GM13976 (cell line): ENCODE data around the gene PELI3.
"Not testable (repeated sequence)": the region's sequence is repeated elsewhere in the genome, so short reads cannot be mapped to it uniquely, and the experiment has no call there.

Experiments used
- DNase-seq: peaks from one replicate; pipeline ENCODE4 v3.0.0; 2012; ENCODE audit warnings: low spot score
- in situ Hi-C: fragments of 300-500 bp; cut with MboI; formaldehyde crosslinking; loops from one replicate; pipeline ENCODE4 v1.12.0; 2022; ENCODE audit warnings: low sequenced_read_pairs, mixed read lengths, inconsistent platforms; ENCODE audit not compliant: unreplicated experiment
- TF ChIP-seq, protein P1 (sequence below): IDR thresholded peaks from 2 replicates; pipeline ENCODE4 v1.5.1; 2012; ENCODE audit warnings: borderline replicate concordance, mild to moderate bottlenecking; ENCODE audit not compliant: insufficient read depth; ENCODE audit errors: extremely low read depth, missing control alignments, control extremely low read depth

The PELI3 gene

DNA sequence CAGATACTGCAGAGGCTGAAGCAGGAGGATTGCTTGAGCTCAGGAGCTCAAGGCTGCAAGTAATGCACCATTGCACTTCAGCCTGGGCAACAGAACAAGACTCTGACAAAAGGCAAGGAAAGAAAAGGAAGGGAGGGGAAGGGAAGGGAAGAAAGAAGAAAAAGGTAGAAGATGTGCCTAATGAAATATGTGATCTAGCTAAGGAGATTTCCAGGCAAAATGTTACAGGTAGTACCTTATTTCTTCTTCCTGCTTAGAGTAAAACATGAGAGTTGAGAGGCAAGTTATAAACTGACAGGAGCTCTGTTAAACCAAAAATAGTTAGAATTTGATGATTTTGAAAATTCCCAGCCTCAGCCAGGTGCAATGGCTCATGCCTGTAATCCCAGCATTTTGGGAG lies 4.7 kb upstream of the PELI3 start:
- no peak for DNase-seq
- in situ Hi-C loops, result no loop called here
- TF ChIP-seq, protein P1, sequence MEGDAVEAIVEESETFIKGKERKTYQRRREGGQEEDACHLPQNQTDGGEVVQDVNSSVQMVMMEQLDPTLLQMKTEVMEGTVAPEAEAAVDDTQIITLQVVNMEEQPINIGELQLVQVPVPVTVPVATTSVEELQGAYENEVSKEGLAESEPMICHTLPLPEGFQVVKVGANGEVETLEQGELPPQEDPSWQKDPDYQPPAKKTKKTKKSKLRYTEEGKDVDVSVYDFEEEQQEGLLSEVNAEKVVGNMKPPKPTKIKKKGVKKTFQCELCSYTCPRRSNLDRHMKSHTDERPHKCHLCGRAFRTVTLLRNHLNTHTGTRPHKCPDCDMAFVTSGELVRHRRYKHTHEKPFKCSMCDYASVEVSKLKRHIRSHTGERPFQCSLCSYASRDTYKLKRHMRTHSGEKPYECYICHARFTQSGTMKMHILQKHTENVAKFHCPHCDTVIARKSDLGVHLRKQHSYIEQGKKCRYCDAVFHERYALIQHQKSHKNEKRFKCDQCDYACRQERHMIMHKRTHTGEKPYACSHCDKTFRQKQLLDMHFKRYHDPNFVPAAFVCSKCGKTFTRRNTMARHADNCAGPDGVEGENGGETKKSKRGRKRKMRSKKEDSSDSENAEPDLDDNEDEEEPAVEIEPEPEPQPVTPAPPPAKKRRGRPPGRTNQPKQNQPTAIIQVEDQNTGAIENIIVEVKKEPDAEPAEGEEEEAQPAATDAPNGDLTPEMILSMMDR, result no peak

DNA sequence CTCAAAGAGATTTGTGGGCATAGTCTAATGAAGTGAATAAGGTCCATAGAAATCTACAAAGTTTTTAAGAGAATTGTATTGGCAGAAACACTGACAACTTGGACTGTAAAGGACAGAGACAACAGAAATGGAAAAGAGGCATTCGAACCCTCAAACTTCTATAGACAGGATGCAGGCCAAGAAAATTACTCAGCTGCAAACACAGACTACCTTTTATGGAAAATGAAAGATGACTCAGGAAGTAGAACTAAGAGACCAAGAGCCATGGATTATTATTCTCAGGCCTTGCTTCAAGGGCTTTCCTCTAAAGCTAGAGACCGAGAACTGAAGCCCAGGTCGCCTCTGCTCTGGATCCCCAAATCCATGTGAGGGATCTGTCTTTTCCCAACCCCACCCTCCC lies 3.8 kb upstream of the PELI3 start:
- TF ChIP-seq, protein P1, result no peak
- in situ Hi-C loops, result no loop called here
- no peak for DNase-seq

DNA sequence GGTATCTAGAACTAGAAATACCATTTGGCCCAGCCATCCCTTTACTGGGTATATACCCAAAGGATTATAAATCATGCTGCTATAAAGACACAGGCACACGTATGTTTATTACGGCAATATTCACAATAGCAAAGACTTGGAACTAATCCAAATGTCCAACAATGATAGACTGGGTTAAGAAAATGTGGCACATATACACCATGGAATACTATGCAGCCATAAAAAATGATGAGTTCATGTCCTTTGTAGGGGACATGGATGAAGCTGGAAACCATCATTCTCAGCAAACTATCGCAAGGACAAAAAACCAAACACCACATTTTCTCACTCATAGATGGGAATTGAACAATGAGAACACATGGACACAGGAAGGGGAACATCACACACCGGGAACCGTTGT lies 2.6 kb upstream of the PELI3 start:
- DNase-seq, in situ Hi-C loops: not testable (repeated sequence)

DNA sequence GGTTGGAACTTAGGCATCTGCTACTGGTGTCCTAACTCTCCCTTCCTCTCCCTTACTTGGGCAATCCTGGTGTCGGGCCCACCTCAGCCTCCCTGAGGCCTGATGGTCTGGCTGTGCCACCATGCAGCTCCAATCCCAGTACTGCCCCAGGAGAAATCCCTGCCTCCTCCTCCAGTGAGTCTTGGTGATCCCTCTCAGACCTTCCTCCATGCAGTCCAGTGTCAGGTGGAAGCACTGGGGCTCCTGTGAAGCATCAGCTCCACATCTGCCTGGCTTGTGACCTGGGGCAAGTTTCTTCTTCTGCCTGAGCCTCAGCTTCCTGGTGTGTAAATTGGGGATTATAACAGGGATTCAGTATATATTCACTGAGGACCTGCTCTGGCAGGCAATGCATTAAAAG lies 1.8 kb upstream of the PELI3 start:
- in situ Hi-C loops, result no loop called here
- TF ChIP-seq, protein P1, result no peak
- DNase-seq, result no peak

DNA sequence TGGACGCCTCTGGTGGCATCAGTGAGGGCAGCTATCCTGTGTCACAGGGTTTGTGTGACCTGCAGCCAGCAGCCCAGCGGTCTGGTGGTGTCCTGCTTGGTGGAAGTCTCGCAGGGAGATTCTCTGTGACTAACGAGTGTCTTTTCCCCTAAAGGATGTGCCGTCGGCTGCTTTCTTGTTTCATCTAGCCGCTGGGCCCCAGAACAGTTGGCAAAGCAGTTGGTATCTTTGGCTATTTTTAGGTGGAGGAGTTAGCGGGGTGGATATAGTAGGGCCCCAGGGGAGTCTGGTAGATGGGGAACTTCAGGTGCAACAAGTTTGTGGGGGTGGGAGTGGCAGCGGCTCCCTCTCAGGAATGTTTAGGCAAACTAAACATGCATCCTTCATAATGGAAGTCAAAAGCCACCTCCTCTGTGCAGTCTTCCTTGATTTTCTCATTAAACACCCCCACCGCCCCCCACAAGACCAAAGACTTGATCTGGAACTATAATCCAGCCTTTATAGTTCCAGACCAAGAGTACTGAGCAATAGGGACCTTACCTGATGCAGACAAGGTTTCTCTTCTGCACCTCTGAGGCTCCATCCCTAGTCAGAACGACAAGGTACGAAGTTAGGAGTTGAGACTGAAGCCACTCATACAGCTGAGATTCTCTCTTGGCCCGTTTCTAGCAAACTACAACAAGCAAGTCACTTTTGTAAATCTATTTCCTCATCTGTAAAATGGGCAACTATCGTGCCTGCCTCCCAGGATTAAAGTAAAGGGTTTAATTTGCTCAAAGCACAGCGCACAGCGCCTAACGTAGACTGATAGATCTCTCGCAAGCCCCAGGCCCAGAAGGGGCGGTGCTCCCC lies 1.1 kb upstream of the PELI3 start:
- in situ Hi-C loops, result no loop called here
- TF ChIP-seq, protein P1, result no peak
- DNase-seq, result no peak

DNA sequence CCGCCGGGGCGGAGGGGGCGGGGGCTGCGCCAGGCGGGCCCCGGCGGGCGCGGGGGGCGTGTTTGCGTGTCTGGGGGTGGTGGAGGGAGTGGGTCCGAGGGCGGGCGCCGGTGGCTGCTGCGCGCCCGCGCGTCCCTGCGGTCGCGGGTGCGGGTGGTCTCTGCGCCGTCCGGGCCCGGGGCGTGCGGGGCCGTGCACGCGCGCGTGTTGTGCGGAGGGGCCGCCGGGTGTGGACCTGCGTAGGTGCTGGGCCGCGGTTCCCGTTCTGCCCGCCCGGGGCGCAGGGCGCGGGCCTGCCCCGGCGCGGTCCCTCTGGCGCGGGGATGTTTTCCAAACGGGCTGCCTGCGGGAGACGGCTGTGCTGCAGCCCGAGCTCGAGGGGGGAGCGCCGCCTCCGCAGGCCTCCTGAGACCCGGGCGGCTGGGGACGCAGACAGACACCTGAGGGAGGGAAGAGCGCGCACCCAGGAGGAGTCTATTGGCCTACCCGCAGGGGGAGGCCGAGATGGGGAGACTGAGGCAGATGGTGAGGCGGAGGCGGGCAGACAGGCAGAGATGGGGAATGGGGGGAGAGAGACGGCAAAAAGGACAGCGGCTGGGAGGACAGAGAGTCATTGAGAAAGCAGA lies 442 bp downstream of the PELI3 start:
- in situ Hi-C loops, result no loop called here
- TF ChIP-seq, protein P1, result no peak
- peak; percentile 66 for DNase-seq

DNA sequence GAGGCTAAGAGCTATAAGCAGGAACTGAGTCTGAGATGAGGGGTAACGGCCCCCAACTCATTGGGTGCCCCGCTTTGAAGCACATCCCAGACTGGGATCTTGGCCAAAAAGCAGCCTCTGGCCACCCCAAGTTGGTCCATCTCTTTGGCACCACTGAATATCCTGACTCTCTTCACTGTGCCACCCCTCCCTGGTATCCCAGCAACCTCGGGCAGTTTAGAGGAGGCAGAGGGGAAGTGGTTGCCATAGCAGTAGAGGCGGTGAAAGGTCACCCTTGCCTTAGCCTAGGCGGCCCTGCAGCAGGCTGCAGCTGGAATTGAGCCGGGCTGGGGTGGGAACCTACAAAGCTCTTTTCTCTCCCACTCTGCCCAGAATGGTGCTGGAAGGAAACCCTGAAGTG lies 1.1 kb downstream of the PELI3 start:
- no peak for DNase-seq
- in situ Hi-C loops, result no loop called here
- TF ChIP-seq, protein P1, result no peak
